ENCODE measurements around the gene MED4. TPM values are rescaled to one million over a fixed set of nuclear protein-coding genes. Genes with fewer than 3 reads are reported as not detected.

MED4 gene
- total RNA-seq, 1 experiment from 2014 or later = 51.7 TPM

DNA sequence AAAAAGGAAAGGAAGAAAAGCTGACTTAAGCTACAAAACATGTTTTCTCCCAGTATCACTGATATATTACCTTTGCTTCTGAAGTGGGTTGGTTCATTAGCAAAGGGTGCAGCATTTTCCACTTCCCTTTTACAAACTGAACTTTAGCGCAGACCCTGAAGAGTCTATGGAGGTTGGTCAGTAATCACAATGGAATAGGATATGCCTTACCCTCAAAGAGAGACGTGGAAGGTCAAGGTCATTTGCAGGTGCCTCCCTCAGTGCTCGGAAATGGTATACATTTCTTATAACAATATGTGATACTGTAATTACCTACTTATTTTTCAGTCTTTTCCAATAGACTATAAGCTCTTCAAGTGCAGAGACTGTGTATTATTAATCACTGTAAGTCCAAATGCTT lies 21.9 kb upstream of the MED4 start:
- CTCF ChIA-PET = no interaction called here
- H3K4me3 ChIP-seq (ENCODE audit: low read depth, low read length, poor library complexity, severe bottlenecking) = no peak overlapping the region

GRCh38 chr13:48113756-48114130 lies 18.8 kb upstream of the MED4 start:
- intact Hi-C loops (cut with micrococcal nuclease; ENCODE audit: unreplicated experiment) = no loop called here
- no peak for DNase-seq (ENCODE audit: low spot score)
- BruUV-seq (replicated peaks) = no TSS peak
- Histone ChIP-seq H3K4me3 (ENCODE audit: low read depth, low read length, poor library complexity, severe bottlenecking) (no peak overlapping the region), H3K4me1 (ENCODE audit: insufficient read depth, low read length, poor library complexity, severe bottlenecking) (no peaks in the 10 kb centered on the region), H3K36me3 (ENCODE audit: insufficient read depth, low read length, poor library complexity, severe bottlenecking) (no peaks in the 10 kb centered on the region), H3K9me3 (ENCODE audit: low read depth, low read length, poor library complexity, severe bottlenecking) (no peaks in the 10 kb centered on the region), H3K27ac (ENCODE audit: low read depth, low read length, poor library complexity, severe bottlenecking) (no peak overlapping the region), H3K27me3 (replicated peaks; ENCODE audit: insufficient read depth, low read depth, low read length, poor library complexity) (no peaks in the 10 kb centered on the region)
- CTCF ChIA-PET = no interaction called here
- POLR2A ChIA-PET (ENCODE audit: low non-redundant PET) = no interaction called here
- TF ChIP-seq CTCF (conservative IDR thresholded peaks at IDR 0.05; ENCODE audit: low read depth, low read length) = no peak
- no peak for TF ChIP-seq EZH2 (IDR thresholded peaks at IDR 0.05; ENCODE audit: borderline replicate concordance, low read depth, low read length, poor library complexity, severe bottlenecking)

More for the DNA sequence above, 21.9 kb upstream of the MED4 start:
- DNase-seq (ENCODE audit: low spot score) = no peak
- no TSS peak for BruUV-seq (replicated peaks)
- no peak for TF ChIP-seq EZH2 (IDR thresholded peaks at IDR 0.05; ENCODE audit: borderline replicate concordance, low read depth, low read length, poor library complexity, severe bottlenecking)
- TF ChIP-seq CTCF (conservative IDR thresholded peaks at IDR 0.05; ENCODE audit: low read depth, low read length) = no peak
- Histone ChIP-seq H3K36me3 (ENCODE audit: insufficient read depth, low read length, poor library complexity, severe bottlenecking) (no peaks in the 10 kb centered on the region), H3K27ac (ENCODE audit: low read depth, low read length, poor library complexity, severe bottlenecking) (no peak overlapping the region), H3K4me1 (ENCODE audit: insufficient read depth, low read length, poor library complexity, severe bottlenecking) (no peaks in the 10 kb centered on the region), H3K27me3 (replicated peaks; ENCODE audit: insufficient read depth, low read depth, low read length, poor library complexity) (no peaks in the 10 kb centered on the region), H3K9me3 (ENCODE audit: low read depth, low read length, poor library complexity, severe bottlenecking) (no peaks in the 10 kb centered on the region)
- POLR2A ChIA-PET (ENCODE audit: low non-redundant PET) = no interaction called here
- intact Hi-C loops (cut with micrococcal nuclease; ENCODE audit: unreplicated experiment) = no loop called here

DNA sequence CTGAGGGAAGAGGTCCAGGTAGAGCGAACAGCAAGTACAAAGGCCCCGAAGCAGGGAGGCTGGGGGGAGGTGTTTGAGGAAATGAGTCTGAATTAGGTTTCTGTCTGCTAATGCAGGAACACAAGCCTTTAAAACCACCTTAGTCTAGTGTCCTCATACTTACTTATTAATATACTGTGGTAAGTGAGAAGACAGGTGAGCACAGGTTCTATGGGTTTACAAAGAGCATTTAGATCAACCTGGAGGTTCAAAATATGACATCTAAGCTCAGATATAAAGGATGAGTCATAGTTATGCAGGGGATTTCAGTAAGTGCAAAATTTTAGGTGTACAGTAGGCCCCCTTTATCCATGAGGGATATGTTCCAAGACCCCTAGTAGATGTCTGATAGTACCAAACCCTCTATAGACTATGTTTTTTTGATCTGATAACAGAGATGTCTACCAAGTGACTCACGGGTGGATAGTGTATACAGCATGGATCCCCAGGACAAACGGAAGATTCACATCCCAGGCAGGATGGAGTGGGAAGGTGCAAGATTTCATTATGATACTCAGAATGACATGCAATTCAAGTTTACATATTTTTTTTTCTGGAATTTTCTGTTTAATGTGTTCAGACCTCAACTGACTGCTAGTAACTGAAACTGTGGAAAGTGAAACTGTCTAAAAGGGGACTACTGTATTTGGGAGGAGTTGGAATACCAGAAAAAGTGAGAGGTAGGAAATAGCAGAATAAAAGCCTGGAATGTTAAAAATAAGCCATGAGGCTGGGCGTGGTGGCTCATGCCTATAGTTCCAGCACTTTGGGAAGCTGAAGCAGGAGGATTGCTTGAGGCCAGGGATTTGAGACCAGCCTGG lies 18.2 kb upstream of the MED4 start:
- intact Hi-C loops (cut with micrococcal nuclease; ENCODE audit: unreplicated experiment) = no loop called here
- CTCF ChIA-PET = no interaction called here
- no peak for TF ChIP-seq EZH2 (IDR thresholded peaks at IDR 0.05; ENCODE audit: borderline replicate concordance, low read depth, low read length, poor library complexity, severe bottlenecking)
- TF ChIP-seq CTCF (conservative IDR thresholded peaks at IDR 0.05; ENCODE audit: low read depth, low read length) = no peak

More for the DNA sequence above, 18.2 kb upstream of the MED4 start:
- H3K4me3 ChIP-seq (ENCODE audit: low read depth, low read length, poor library complexity, severe bottlenecking) = no peak overlapping the region
- no peaks in the 10 kb centered on the region for H3K4me1 ChIP-seq (ENCODE audit: insufficient read depth, low read length, poor library complexity, severe bottlenecking)
- no peak overlapping the region for H3K27ac ChIP-seq (ENCODE audit: low read depth, low read length, poor library complexity, severe bottlenecking)
- POLR2A ChIA-PET (ENCODE audit: low non-redundant PET) = no interaction called here
- BruUV-seq (replicated peaks) = no TSS peak
- no peaks in the 10 kb centered on the region for H3K36me3 ChIP-seq (ENCODE audit: insufficient read depth, low read length, poor library complexity, severe bottlenecking)
- H3K27me3 ChIP-seq (replicated peaks; ENCODE audit: insufficient read depth, low read depth, low read length, poor library complexity) = no peaks in the 10 kb centered on the region
- H3K9me3 ChIP-seq (ENCODE audit: low read depth, low read length, poor library complexity, severe bottlenecking) = no peaks in the 10 kb centered on the region
- DNase-seq (ENCODE audit: low spot score) = no peak

All from A673 (cell line).